Measurements from ENCODE around the gene MAMDC4.

MAMDC4 gene

GRCh38 chr9:136860529-136860928, 8.4 kb downstream of the MAMDC4 start:
- no peak overlapping the region for H2BK120ac ChIP-seq (ENCODE audit: low read depth, low read length)
- WGBS, 2 donors (ENCODE audit: extremely low coverage in 2 of 2, insufficient read length in 2 of 2, insufficient replicate concordance in 1 of 2) = no CpG with 5 or more reads among the region's 9 CpGs
- no peak overlapping the region for H3K4me3 ChIP-seq (ENCODE audit: low read length in 2 of 2)
- no peak overlapping the region for H4K91ac ChIP-seq (ENCODE audit: low read depth, low read length, poor library complexity)
- no peaks in the 10 kb centered on the region for H3K9me3 ChIP-seq (replicated peaks in 1 of 2; ENCODE audit: control insufficient read depth in 2 of 2, insufficient read depth in 1 of 2, low read depth in 1 of 2, low read length in 2 of 2)
- peaks cover 7 to 8% of the 10 kb centered on the region in 2 donors for H3K4me1 ChIP-seq (ENCODE audit: control insufficient read depth in 2 of 2, insufficient read depth in 1 of 2, low read depth in 1 of 2, low read length in 2 of 2)
- DNase-seq (ENCODE audit: low spot score) = no peak
- H4K8ac ChIP-seq (ENCODE audit: low read depth, low read length) = no peak overlapping the region
- H3K4ac ChIP-seq (ENCODE audit: low read length) = no peak overlapping the region
- no peak overlapping the region for H3K4me2 ChIP-seq (ENCODE audit: insufficient read depth, low read length, poor library complexity, severe bottlenecking)
- no peak overlapping the region for H2BK15ac ChIP-seq (ENCODE audit: low read length)
- peak overlapping the region; percentile 60 for H3K9ac ChIP-seq (ENCODE audit: low read depth, low read length, poor library complexity)
- no peaks in the 10 kb centered on the region for H3K27me3 ChIP-seq (ENCODE audit: control insufficient read depth in 3 of 3, insufficient read depth in 3 of 3, low read depth in 1 of 3, low read length in 3 of 3)
- H3K27ac ChIP-seq (replicated peaks; ENCODE audit: low read length) = no peak overlapping the region
- H3K23ac ChIP-seq (ENCODE audit: low read depth, low read length, poor library complexity) = peak overlapping the region; percentile 85
- peaks cover 39 to 64% of the 10 kb centered on the region in 2 donors for H3K36me3 ChIP-seq (replicated peaks in 1 of 2; ENCODE audit: control insufficient read depth in 2 of 2, insufficient read depth in 2 of 2, low read length in 2 of 2)
- no peak overlapping the region for H3K18ac ChIP-seq (ENCODE audit: low read length)
- H3K79me1 ChIP-seq (ENCODE audit: low read depth, low read length) = peaks cover 33% of the 10 kb centered on the region
- no peak overlapping the region for H2AFZ ChIP-seq (ENCODE audit: low read length)
- H2AK5ac ChIP-seq (ENCODE audit: low read depth, low read length) = no peak overlapping the region
- H3K14ac ChIP-seq (ENCODE audit: low read length) = no peak overlapping the region
- H2BK12ac ChIP-seq (ENCODE audit: low read length) = no peak overlapping the region
- no peak overlapping the region for H2BK5ac ChIP-seq (ENCODE audit: low read length)

DNA sequence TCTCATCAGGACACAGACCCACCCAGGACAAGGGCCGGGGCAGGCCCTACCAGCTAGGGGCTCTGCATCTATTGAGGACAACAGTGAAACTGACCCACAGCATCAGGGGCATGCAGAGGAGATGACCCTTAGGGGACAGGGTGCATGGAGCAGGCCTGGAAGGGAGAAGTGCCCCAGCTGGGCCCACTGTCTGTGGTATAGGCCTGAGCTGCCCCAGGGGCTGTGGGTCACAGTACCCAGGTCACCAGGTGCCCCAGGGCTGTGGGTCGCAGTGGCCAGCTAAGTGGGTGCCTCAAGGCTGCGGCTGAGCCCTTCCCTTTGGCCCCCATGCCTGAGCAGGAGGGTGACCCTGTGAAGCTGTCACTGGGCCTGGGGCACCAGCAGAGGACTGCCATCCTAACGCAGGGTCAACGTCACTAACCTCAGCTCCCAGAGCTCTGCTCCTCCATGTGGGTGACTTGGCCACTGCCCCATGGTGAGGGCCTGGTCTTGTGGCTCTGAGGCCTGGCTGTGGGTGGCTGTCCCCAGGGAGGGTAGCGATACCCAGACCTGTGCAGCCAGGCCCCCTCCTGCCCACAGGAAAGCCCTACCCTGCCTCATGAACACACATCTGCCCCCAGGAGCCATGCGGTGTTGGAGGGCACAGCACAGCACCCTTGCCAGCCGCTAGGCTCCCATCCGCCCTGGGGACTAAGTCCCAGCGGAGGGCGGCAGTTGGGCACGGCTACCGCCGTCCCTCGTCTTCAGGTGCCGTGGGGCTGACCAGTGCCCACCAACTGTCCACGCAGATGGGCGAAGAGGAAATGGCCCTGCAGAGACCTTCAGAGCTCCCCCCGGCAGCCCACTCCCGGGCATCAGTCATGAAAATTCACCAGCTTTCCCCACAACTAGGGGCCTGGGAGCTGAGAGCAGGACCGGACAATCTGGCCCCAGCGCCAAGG, 9.1 kb downstream of the MAMDC4 start:
- no peak overlapping the region for H3K18ac ChIP-seq (ENCODE audit: low read length)
- WGBS, 2 donors (ENCODE audit: extremely low coverage in 2 of 2, insufficient read length in 2 of 2, insufficient replicate concordance in 1 of 2) = no CpG with 5 or more reads among the region's 22 CpGs

GRCh38 chr9:136861874-136862457, 9.8 kb downstream of the MAMDC4 start:
- Histone ChIP-seq H3K27ac (replicated peaks; ENCODE audit: low read length) (no peak overlapping the region), H3K4ac (ENCODE audit: low read length) (no peak overlapping the region), H2AK5ac (ENCODE audit: low read depth, low read length) (no peak overlapping the region), H2BK120ac (ENCODE audit: low read depth, low read length) (no peak overlapping the region), H3K4me2 (ENCODE audit: insufficient read depth, low read length, poor library complexity, severe bottlenecking) (no peak overlapping the region), H4K91ac (ENCODE audit: low read depth, low read length, poor library complexity) (no peak overlapping the region), H3K27me3 (ENCODE audit: control insufficient read depth in 3 of 3, insufficient read depth in 3 of 3, low read depth in 1 of 3, low read length in 3 of 3) (no peaks in the 10 kb centered on the region), H2BK15ac (ENCODE audit: low read length) (no peak overlapping the region), H3K23ac (ENCODE audit: low read depth, low read length, poor library complexity) (no peak overlapping the region), H3K9ac (ENCODE audit: low read depth, low read length, poor library complexity) (no peak overlapping the region), H3K4me1 (ENCODE audit: control insufficient read depth in 2 of 2, insufficient read depth in 1 of 2, low read depth in 1 of 2, low read length in 2 of 2) (peaks cover 7 to 8% of the 10 kb centered on the region in 2 donors), H2BK5ac (ENCODE audit: low read length) (no peak overlapping the region), H4K8ac (ENCODE audit: low read depth, low read length) (peak overlapping the region; percentile 17), H2BK12ac (ENCODE audit: low read length) (no peak overlapping the region), H3K36me3 (replicated peaks in 1 of 2; ENCODE audit: control insufficient read depth in 2 of 2, insufficient read depth in 2 of 2, low read length in 2 of 2) (peaks cover 39 to 61% of the 10 kb centered on the region in 2 donors), H3K18ac (ENCODE audit: low read length) (no peak overlapping the region), H3K14ac (ENCODE audit: low read length) (peak overlapping the region; percentile 38), H2AFZ (ENCODE audit: low read length) (no peak overlapping the region), H3K79me1 (ENCODE audit: low read depth, low read length) (peaks cover 36% of the 10 kb centered on the region), H3K4me3 (ENCODE audit: low read length in 2 of 2) (no peak overlapping the region), H3K9me3 (replicated peaks in 1 of 2; ENCODE audit: control insufficient read depth in 2 of 2, insufficient read depth in 1 of 2, low read depth in 1 of 2, low read length in 2 of 2) (peaks cover 0 to 1% of the 10 kb centered on the region in 2 donors)
- DNase-seq (ENCODE audit: low spot score) = no peak
- WGBS, 2 donors (ENCODE audit: extremely low coverage in 2 of 2, insufficient read length in 2 of 2, insufficient replicate concordance in 1 of 2) = no CpG with 5 or more reads among the region's 26 CpGs

More for the DNA sequence above, 9.1 kb downstream of the MAMDC4 start:
- no peak overlapping the region for H4K91ac ChIP-seq (ENCODE audit: low read depth, low read length, poor library complexity)
- no peak overlapping the region for H2AFZ ChIP-seq (ENCODE audit: low read length)
- H3K4me1 ChIP-seq (ENCODE audit: control insufficient read depth in 2 of 2, insufficient read depth in 1 of 2, low read depth in 1 of 2, low read length in 2 of 2) = peaks cover 7 to 8% of the 10 kb centered on the region in 2 donors
- peak overlapping the region; percentile 82 for H3K14ac ChIP-seq (ENCODE audit: low read length)
- H3K23ac ChIP-seq (ENCODE audit: low read depth, low read length, poor library complexity) = peak overlapping the region; percentile 85
- no peak overlapping the region for H2BK5ac ChIP-seq (ENCODE audit: low read length)
- no peak overlapping the region for H3K27ac ChIP-seq (replicated peaks; ENCODE audit: low read length)
- H3K27me3 ChIP-seq (ENCODE audit: control insufficient read depth in 3 of 3, insufficient read depth in 3 of 3, low read depth in 1 of 3, low read length in 3 of 3) = no peaks in the 10 kb centered on the region
- H3K4me2 ChIP-seq (ENCODE audit: insufficient read depth, low read length, poor library complexity, severe bottlenecking) = no peak overlapping the region
- no peak overlapping the region for H3K4ac ChIP-seq (ENCODE audit: low read length)
- H2BK120ac ChIP-seq (ENCODE audit: low read depth, low read length) = no peak overlapping the region
- peaks cover 36% of the 10 kb centered on the region for H3K79me1 ChIP-seq (ENCODE audit: low read depth, low read length)
- peaks cover 39 to 64% of the 10 kb centered on the region in 2 donors for H3K36me3 ChIP-seq (replicated peaks in 1 of 2; ENCODE audit: control insufficient read depth in 2 of 2, insufficient read depth in 2 of 2, low read length in 2 of 2)
- no peak overlapping the region for H2AK5ac ChIP-seq (ENCODE audit: low read depth, low read length)
- DNase-seq (ENCODE audit: low spot score) = no peak
- no peak overlapping the region for H4K8ac ChIP-seq (ENCODE audit: low read depth, low read length)
- H2BK12ac ChIP-seq (ENCODE audit: low read length) = no peak overlapping the region
- H3K9me3 ChIP-seq (replicated peaks in 1 of 2; ENCODE audit: control insufficient read depth in 2 of 2, insufficient read depth in 1 of 2, low read depth in 1 of 2, low read length in 2 of 2) = no peaks in the 10 kb centered on the region
- no peak overlapping the region for H2BK15ac ChIP-seq (ENCODE audit: low read length)
- no peak overlapping the region for H3K9ac ChIP-seq (ENCODE audit: low read depth, low read length, poor library complexity)
- H3K4me3 ChIP-seq (ENCODE audit: low read length in 2 of 2) = no peak overlapping the region
